NCI-H2029 (cell line): ENCODE results near the gene MUC12.

Source experiments
- DNase-seq: peaks from one replicate; lab custom pipeline; 2025; lab: John Stamatoyannopoulos, UW

The MUC12 gene

DNA sequence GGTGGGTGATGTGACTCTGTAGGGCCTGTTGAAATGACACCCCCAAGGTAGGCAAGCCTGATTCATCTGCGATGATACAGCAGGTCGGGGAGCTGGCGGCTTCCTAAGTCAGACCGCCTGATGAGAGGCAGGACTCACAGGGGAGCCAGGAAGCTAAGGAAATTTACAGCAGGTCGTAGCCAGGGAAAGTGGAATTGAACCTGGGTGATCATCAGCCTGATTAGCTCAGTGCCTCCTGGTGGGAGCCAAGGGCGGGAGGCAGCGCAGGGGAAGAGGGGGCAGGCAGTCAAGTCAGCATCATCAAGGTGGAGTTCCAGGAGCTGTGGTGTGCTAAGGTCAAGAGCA is 97.4 kb downstream of the MUC12 start:
- no peak for DNase-seq

DNA sequence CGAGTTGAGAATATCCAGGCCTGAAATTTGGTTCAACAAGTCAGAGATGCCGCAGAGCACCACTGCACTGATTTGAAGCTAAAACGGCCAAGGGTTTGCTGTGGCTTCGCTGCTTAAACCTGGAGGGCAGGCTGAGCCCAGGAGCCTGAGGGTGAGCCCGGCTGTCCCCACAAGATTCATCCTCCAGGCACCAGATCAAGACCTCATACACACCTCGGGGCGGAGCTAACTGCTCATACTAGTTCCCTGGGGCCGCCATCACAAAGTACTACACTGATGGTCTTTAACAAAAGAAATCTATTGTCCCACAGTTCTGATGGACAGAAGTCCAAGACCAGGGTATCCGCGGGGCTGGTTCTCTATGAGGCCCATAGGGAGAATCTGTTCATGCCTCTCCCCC is 99.0 kb downstream of the MUC12 start:
- DNase-seq = no peak
